GM12878 (cell line): ENCODE measurements around the gene C2orf68. TPM values are rescaled to one million over a fixed set of nuclear protein-coding genes. Genes with fewer than 3 reads are reported as not detected.

Experiments used
- ATAC-seq: fragments of 200-7000 bp; cut with Tn5 transposase; 3 replicates; pipeline ENCODE4 v1.9.1; 2020; ENCODE audit warnings: mild to moderate bottlenecking, moderate library complexity
- BruUV-seq: library from RNA; stranded (reverse); fragments of 400-500 nt; replicated peaks from 2 replicates; lab custom pipeline; 2021; lab: Mats Ljungman, UMichigan
- CTCF ChIA-PET: fragments of 300-600 bp; sonication (Branson Sonifier 250); formaldehyde crosslinking; extraction: SDS; loops from one replicate; lab custom pipeline; 2021; ENCODE audit warnings: inconsistent platforms; lab: Yijun Ruan, JAX
- POLR2A ChIA-PET: fragments of 350-600 bp; formaldehyde crosslinking; extraction: SDS; loops from one replicate; lab custom pipeline; 2021; ENCODE audit warnings: inconsistent platforms; lab: Charles Lee
- RAD21 ChIA-PET: fragments of 300-600 bp; sonication (Branson Sonifier 250); formaldehyde crosslinking; loops from one replicate; lab custom pipeline; 2023; ENCODE audit warnings: antibody characterized with exemption; ENCODE audit not compliant: unreplicated experiment; lab: Charles Lee
- SMC1A ChIA-PET: fragments of 300-600 bp; sonication (Branson Sonifier 250); formaldehyde crosslinking; loops from one replicate; lab custom pipeline; 2023; ENCODE audit not compliant: unreplicated experiment, uncharacterized antibody; lab: Charles Lee
- DNase-seq: peaks from one replicate; pipeline ENCODE4 v3.0.0-alpha.2; 2011; ENCODE audit warnings: low read depth, low spot score
- FAIRE-seq: peaks from 3 replicates; lab custom pipeline; 2011; peaks lifted over from hg19 to GRCh38; lab: Jason Lieb, UNC
- H2AFZ ChIP-seq: 2 replicates; pipeline ENCODE4 v1.6.0; 2011; ENCODE audit warnings: low read depth, low read length, control low read depth; ENCODE audit not compliant: control insufficient read depth
- H3K27ac ChIP-seq: 2 replicates; pipeline ENCODE4 v1.5.1; 2011; ENCODE audit warnings: control low read depth; ENCODE audit not compliant: control insufficient read depth, insufficient read depth
- H3K27me3 ChIP-seq, 2 experiments: replicated peaks in 1 of 2; 2 replicates each; pipeline versions ENCODE4 v1.6.0 to v1.6.1; 2011; ENCODE audit warnings: low read length in 1 of 2; ENCODE audit not compliant: control insufficient read depth in 2 of 2, insufficient read depth in 2 of 2
- H3K36me3 ChIP-seq, 2 experiments: 2 replicates each; pipeline ENCODE4 v1.5.1; 2011; ENCODE audit warnings: low read length in 1 of 2; ENCODE audit not compliant: control insufficient read depth in 2 of 2, insufficient read depth in 2 of 2
- H3K4me1 ChIP-seq: 2 replicates; pipeline ENCODE4 v1.6.1; 2011; ENCODE audit warnings: mild to moderate bottlenecking, low read length, moderate library complexity, mixed read lengths; ENCODE audit not compliant: control insufficient read depth, insufficient read depth
- H3K4me2 ChIP-seq: 2 replicates; pipeline ENCODE4 v1.6.0; 2011; ENCODE audit warnings: control low read depth; ENCODE audit not compliant: control insufficient read depth, insufficient read depth
- H3K4me3 ChIP-seq: fragments of 200-600 bp; sonication (generic); 2 replicates; pipeline ENCODE4 v1.5.1; 2016
- H3K79me2 ChIP-seq: 2 replicates; pipeline ENCODE4 v1.6.0; 2011; ENCODE audit warnings: low read length; ENCODE audit not compliant: control insufficient read depth, insufficient read depth
- H3K9ac ChIP-seq: 2 replicates; pipeline ENCODE4 v1.8.0; 2011; ENCODE audit warnings: low read length, control low read depth, mixed read lengths; ENCODE audit not compliant: control insufficient read depth, insufficient read depth
- H3K9me3 ChIP-seq: replicated peaks from 3 replicates; pipeline ENCODE4 v1.5.1; 2011; ENCODE audit warnings: mild to moderate bottlenecking, low read length; ENCODE audit not compliant: control insufficient read depth, insufficient read depth
- H4K20me1 ChIP-seq: 2 replicates; pipeline ENCODE4 v1.6.0; 2011; ENCODE audit not compliant: control insufficient read depth, insufficient read depth
- BCL11A ChIP-seq: IDR thresholded peaks from 2 replicates; pipeline ENCODE4 v1.6.1; 2011; ENCODE audit warnings: low read depth, low read length
- BHLHE40 ChIP-seq, 2 experiments: fragments of 450-650 bp in 1 of 2; IDR thresholded peaks; 2 replicates each; pipeline ENCODE4 v1.6.1; 2011 to 2017; ENCODE audit warnings: low read depth in 2 of 2, borderline replicate concordance in 1 of 2, improper control_type of control experiment in 1 of 2, low read length in 1 of 2, mild to moderate bottlenecking in 1 of 2
- NFIC ChIP-seq: IDR thresholded peaks from 2 replicates; pipeline ENCODE4 v1.6.1; 2012; ENCODE audit warnings: low read depth, mild to moderate bottlenecking, inconsistent platforms, low read length, moderate library complexity
- NFXL1 ChIP-seq: fragments of 450-650 bp; IDR thresholded peaks from 2 replicates; pipeline ENCODE4 v1.6.1; 2017; ENCODE audit warnings: antibody characterized with exemption, mild to moderate bottlenecking, borderline replicate concordance
- NR2C1 ChIP-seq: fragments of 450-650 bp; IDR thresholded peaks from 2 replicates; pipeline ENCODE4 v1.6.1; 2017; ENCODE audit warnings: antibody characterized with exemption, mild to moderate bottlenecking, moderate library complexity
- NRF1 ChIP-seq: conservative IDR thresholded peaks from 2 replicates; pipeline ENCODE4 v1.6.1; 2011; ENCODE audit warnings: mild to moderate bottlenecking, low read depth, low read length, improper control_type of control experiment
- POLR2AphosphoS5 ChIP-seq: IDR thresholded peaks from 2 replicates; pipeline ENCODE4 v1.6.1; 2011; ENCODE audit warnings: mild to moderate bottlenecking, low read length, inconsistent platforms
- RUNX3 ChIP-seq: IDR thresholded peaks from 2 replicates; pipeline ENCODE4 v1.6.1; 2012; ENCODE audit warnings: low read length, inconsistent platforms
- SUZ12 ChIP-seq: fragments of 200-600 bp; sonication (generic); IDR thresholded peaks from one replicate; pipeline ENCODE4 v1.6.1; 2018; ENCODE audit warnings: antibody characterized with exemption, mild to moderate bottlenecking; ENCODE audit not compliant: unreplicated experiment
- YBX1 ChIP-seq: fragments of 450-650 bp; IDR thresholded peaks from 2 replicates; pipeline ENCODE4 v1.6.1; 2016; ENCODE audit warnings: antibody characterized with exemption
- ZBTB4 ChIP-seq: fragments of 450-650 bp; formaldehyde crosslinking; IDR thresholded peaks from 2 replicates; pipeline ENCODE4 v1.4.0; 2022; ENCODE audit warnings: mild to moderate bottlenecking, moderate library complexity
- ZNF622 ChIP-seq: fragments of 450-650 bp; IDR thresholded peaks from 2 replicates; pipeline ENCODE4 v1.6.1; 2017; ENCODE audit warnings: mild to moderate bottlenecking, inconsistent platforms
- WGBS: methylation state at CpG from one replicate; pipeline ENCODE4 v1.1.6; 2016; ENCODE audit warnings: low lambda C conversion rate; ENCODE audit not compliant: insufficient replicate concordance, insufficient coverage; ENCODE audit errors: missing lambda C conversion rate; 5-methylcytosine and 5-hydroxymethylcytosine counted together
- in situ Hi-C: fragments of 300-500 bp; cut with MboI; formaldehyde crosslinking; loops from 9 replicates; pipeline ENCODE4 v1.14.3; 2018; ENCODE audit warnings: mixed read lengths
- intact Hi-C: fragments of 100-400 bp; cut with micrococcal nuclease; formaldehyde crosslinking; loops from one replicate; pipeline ENCODE4 v1.14.2; 2022; ENCODE audit not compliant: unreplicated experiment
- polyA plus RNA-seq, 11 experiments: library from polyadenylated mRNA; depleted of rRNA in 4 of 11; unstranded in 6 of 11; stranded (reverse) in 5 of 11; fragments of >200 nt; fragmentation: Nextera tagmentation in 4 of 11; fragmentation: Illumina TruSeq in 1 of 11; extraction: Ambion mirVana in 4 of 11; extraction: Trizol in 1 of 11; gene quantifications; 1 replicate in 1 of 11; 2 replicates in 10 of 11; pipeline versions ENCODE4 v1.2.1 to v1.2.3, GENCODE V29; 2011 to 2016; ENCODE audit warnings: inconsistent platforms in 2 of 11, missing spikeins in 2 of 11, low read depth in 1 of 11
- total RNA-seq, 4 experiments: library from RNA; depleted of rRNA in 3 of 4; stranded (reverse); fragments of >200 nt in 3 of 4; fragmentation: Illumina TruSeq in 1 of 4; extraction: Trizol in 1 of 4; gene quantifications; 2 replicates each; pipeline versions ENCODE4 v1.2.1 to v1.2.3, GENCODE V29; 2013 to 2021
- TF ChIP-seq, protein P1 (sequence below): IDR thresholded peaks from 2 replicates; pipeline ENCODE4 v1.6.1; 2011; ENCODE audit warnings: mild to moderate bottlenecking, low read depth, low read length, moderate library complexity; ENCODE audit not compliant: insufficient replicate concordance
- TF ChIP-seq, protein P2 (sequence below): fragments of 450-650 bp; IDR thresholded peaks from 2 replicates; pipeline ENCODE4 v1.6.1; 2017; ENCODE audit warnings: mild to moderate bottlenecking, moderate library complexity

Gene C2orf68
- total and polyA plus RNA-seq, 10 of the 15 experiments (the other 5 are each of a cell fraction or from before 2014, with no cell fraction given), result 12.7 to 56.1 (median 28.4) TPM

GRCh38 chr2:85647823-85648526 lies 36.1 kb upstream of the C2orf68 start:
- H2AFZ ChIP-seq, result no peak overlapping the region
- in situ Hi-C loops (no loop called here), intact Hi-C loops (no loop called here)
- DNase-seq (peak; percentile 23), ATAC-seq (peak; percentile 87), FAIRE-seq (peak; percentile 91)
- no peaks in the 10 kb centered on the region for H3K27me3 ChIP-seq
- no peak overlapping the region for H3K4me3 ChIP-seq
- SMC1A ChIA-PET, result interaction anchor here (0.8 to 2.9 kb wide), 2 partner anchors 11 to 57 kb away, joined by 3 to 11 read pairs; no protein-coding TSS in a partner anchor
- RAD21 ChIA-PET, result interaction anchor here (0.8 to 4.1 kb wide), 4 partner anchors 11 to 60 kb away, joined by 3 to 16 read pairs (median 4); no protein-coding TSS in a partner anchor
- CTCF ChIA-PET, result interaction anchor here (0.6 to 3.3 kb wide), 10 partner anchors 11 to 169 kb away, joined by 3 to 36 read pairs (median 4); partner anchors contain the start of gene GNLY
- H3K36me3 ChIP-seq, result peaks cover 29 to 36% of the 10 kb centered on the region in 2 experiments
- no TSS peak for BruUV-seq
- no peaks in the 10 kb centered on the region for H3K9me3 ChIP-seq
- no peak overlapping the region for H3K9ac ChIP-seq
- peaks cover 13% of the 10 kb centered on the region for H3K4me1 ChIP-seq
- H3K4me2 ChIP-seq, result no peak overlapping the region
- H4K20me1 ChIP-seq, result no peaks in the 10 kb centered on the region
- H3K79me2 ChIP-seq, result no peaks in the 10 kb centered on the region
- no peak overlapping the region for H3K27ac ChIP-seq
- WGBS, result 8% methylated on average over 10 of the region's 10 CpGs
- POLR2A ChIA-PET, result interaction anchor here (0.6 kb wide), 1 partner anchor 167 kb away, joined by 4 read pairs; no protein-coding TSS in a partner anchor
- TF ChIP-seq, protein P1, sequence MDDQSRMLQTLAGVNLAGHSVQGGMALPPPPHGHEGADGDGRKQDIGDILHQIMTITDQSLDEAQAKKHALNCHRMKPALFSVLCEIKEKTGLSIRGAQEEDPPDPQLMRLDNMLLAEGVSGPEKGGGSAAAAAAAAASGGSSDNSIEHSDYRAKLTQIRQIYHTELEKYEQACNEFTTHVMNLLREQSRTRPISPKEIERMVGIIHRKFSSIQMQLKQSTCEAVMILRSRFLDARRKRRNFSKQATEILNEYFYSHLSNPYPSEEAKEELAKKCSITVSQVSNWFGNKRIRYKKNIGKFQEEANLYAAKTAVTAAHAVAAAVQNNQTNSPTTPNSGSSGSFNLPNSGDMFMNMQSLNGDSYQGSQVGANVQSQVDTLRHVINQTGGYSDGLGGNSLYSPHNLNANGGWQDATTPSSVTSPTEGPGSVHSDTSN, result no peak
- TF ChIP-seq POLR2AphosphoS5, result no peak
- TF ChIP-seq NFXL1, result peak; percentile 64; the same call in 1 of the 2 replicates
- TF ChIP-seq ZBTB4 (CRISPR knock-in tag), result no peak
- no peak for TF ChIP-seq NFIC
- TF ChIP-seq RUNX3, result peak; percentile 66
- TF ChIP-seq SUZ12, result no peak
- TF ChIP-seq, protein P2, sequence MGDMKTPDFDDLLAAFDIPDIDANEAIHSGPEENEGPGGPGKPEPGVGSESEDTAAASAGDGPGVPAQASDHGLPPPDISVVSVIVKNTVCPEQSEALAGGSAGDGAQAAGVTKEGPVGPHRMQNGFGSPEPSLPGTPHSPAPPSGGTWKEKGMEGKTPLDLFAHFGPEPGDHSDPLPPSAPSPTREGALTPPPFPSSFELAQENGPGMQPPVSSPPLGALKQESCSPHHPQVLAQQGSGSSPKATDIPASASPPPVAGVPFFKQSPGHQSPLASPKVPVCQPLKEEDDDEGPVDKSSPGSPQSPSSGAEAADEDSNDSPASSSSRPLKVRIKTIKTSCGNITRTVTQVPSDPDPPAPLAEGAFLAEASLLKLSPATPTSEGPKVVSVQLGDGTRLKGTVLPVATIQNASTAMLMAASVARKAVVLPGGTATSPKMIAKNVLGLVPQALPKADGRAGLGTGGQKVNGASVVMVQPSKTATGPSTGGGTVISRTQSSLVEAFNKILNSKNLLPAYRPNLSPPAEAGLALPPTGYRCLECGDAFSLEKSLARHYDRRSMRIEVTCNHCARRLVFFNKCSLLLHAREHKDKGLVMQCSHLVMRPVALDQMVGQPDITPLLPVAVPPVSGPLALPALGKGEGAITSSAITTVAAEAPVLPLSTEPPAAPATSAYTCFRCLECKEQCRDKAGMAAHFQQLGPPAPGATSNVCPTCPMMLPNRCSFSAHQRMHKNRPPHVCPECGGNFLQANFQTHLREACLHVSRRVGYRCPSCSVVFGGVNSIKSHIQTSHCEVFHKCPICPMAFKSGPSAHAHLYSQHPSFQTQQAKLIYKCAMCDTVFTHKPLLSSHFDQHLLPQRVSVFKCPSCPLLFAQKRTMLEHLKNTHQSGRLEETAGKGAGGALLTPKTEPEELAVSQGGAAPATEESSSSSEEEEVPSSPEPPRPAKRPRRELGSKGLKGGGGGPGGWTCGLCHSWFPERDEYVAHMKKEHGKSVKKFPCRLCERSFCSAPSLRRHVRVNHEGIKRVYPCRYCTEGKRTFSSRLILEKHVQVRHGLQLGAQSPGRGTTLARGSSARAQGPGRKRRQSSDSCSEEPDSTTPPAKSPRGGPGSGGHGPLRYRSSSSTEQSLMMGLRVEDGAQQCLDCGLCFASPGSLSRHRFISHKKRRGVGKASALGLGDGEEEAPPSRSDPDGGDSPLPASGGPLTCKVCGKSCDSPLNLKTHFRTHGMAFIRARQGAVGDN, result peak; percentile 26; the same call in 1 of the 2 replicates
- no peak for TF ChIP-seq ZNF622
- no peak for TF ChIP-seq NRF1
- 0 out of 4 replicates have a peak, but pooled peaks of 1 of the 2 experiments have one; percentile 14 for TF ChIP-seq BHLHE40 (IDR thresholded peaks at IDR 0.05; ENCODE audit: borderline replicate concordance in 1 of 2, low read depth in 2 of 2, low read length in 1 of 2)
- no peak for TF ChIP-seq YBX1
- TF ChIP-seq BCL11A, result peak; percentile 20; the same call in 1 of the 2 replicates
- TF ChIP-seq NR2C1, result no peak
